Left kidney (tissue), 2 donors: Measurements from ENCODE around the gene DLG2. TPM values are rescaled to one million over a fixed set of nuclear protein-coding genes. Genes with fewer than 3 reads are reported as not detected.
A peak's percentile ranks its signal among the peaks of the same experiment; 100 is the strongest.

Experiments
- DNase-seq: peaks from one replicate; pipeline ENCODE4 v3.0.0-alpha.2; 2013
- polyA plus RNA-seq: library from polyadenylated mRNA; unstranded; fragments of 120-200 nt; gene quantifications from one replicate; pipeline ENCODE4 v1.2.1, GENCODE V29; 2013; ENCODE audit not compliant: insufficient read length

Gene DLG2
- polyA plus RNA-seq, 1 donor, result 13.4 TPM

GRCh38 chr11:84563356-84563755 is 1063.8 kb downstream of the DLG2 start:
- DNase-seq, result no peak

- no peak for DNase-seq
Observed at GRCh38 chr11:84560206-84560605, 1066.9 kb downstream of the DLG2 start.

GRCh38 chr11:84558085-84558905 is 1068.8 kb downstream of the DLG2 start:
- DNase-seq, result peak; percentile 51

- DNase-seq, result no peak
Observed at GRCh38 chr11:84552791-84553190, 1074.4 kb downstream of the DLG2 start.

DNA sequence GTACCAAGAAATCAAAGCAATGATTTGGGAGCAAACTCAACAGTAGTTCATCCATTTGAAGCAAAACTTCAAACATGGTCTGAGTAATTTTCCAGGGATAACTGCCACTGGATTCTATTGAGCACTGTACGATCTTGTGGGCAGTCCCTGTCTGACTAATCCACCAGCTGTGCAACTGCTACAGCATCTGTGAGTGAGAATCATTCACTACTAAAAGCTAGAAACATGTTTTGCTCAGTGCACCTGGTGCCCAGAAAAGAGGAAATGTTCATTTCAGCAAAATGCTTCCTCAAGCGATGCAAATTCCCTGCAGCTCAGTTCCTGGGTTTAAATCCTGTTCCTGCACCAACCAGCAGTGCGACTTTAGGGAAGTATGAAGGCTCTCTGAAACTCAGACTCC is 1077.9 kb downstream of the DLG2 start:
- DNase-seq, result no peak

DNA sequence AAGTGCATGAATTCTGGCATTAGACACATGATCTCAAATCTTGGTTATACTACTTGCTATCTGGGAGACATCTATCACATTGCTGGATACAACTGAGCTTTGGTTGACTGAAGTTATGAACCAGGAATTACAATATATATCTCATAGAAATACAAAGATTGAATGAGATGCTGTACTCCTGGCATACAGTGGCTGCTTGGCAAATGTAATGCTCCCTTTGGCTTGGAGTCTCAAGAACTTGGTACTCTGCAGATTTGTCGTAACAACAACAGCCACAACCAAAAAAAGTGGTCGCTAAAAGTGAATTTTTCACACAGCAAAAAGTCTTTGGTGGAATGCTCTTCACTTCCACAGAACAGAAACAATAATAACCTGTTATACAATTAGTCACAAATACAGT is 1082.6 kb downstream of the DLG2 start:
- DNase-seq, result no peak

DNA sequence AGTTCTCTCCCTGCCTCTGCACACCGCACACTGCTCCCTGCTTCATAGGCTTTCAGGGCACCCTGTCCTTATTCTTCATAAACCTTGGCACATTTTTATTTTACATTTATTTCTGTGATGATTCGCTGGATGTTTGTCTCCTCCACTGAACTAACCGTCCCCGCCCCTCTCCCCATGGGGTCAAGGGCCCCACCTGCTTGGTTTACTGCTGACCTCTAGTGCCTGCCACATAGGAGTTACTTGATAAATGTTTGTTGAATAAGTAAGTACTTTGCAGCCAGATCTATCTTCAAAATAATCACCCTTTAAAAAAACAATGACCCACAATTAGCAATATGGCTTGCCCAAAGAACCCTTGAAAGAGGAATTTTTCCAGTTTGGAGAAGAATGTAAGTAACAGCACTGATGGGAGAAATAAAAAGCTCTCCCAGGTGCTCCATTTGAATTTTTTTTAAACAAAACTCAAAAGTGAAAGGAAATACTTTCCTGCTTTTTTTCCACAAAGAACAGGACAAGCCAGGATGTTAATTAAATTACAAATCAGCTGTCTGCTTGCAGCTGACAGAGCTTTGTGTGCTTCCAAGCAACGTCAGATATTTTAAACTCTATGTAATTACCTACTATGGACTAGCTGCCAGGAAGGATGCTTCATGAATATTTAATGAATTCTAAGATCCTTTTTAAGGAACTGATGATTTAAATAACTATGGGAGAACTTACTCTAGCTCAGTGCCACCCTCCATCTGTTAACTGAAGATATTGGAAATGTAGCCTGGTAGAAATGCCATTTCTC is 1083.6 kb downstream of the DLG2 start:
- DNase-seq, result no peak

DNA sequence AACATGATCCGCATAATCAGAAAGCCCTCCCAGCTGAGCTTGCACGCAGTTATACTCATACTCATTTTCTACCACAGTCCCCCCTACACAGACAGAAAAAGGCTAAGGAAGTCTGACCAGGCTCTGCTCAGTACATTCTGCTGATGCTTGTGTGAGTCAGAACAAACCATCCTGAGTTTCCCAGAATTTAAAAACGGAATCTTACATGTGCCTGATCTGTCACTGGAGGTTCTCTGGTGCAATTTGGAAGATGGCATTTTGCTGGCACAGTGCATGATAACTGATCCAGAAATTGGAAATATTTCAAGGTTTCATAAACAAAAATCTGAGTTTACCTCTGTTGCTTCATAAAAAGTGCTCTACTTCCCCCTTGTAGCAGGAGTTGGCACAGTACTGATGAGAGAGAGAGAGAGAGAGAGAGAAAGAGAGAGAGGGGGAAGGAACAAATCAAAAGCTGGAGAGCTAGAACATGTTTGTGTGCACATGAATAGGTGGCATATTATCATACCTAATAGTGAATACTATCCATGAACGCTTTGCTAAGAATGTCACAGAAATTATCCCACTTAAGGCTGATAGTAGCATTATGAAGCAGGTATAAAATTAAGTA is 1085.3 kb downstream of the DLG2 start:
- no peak for DNase-seq

DNA sequence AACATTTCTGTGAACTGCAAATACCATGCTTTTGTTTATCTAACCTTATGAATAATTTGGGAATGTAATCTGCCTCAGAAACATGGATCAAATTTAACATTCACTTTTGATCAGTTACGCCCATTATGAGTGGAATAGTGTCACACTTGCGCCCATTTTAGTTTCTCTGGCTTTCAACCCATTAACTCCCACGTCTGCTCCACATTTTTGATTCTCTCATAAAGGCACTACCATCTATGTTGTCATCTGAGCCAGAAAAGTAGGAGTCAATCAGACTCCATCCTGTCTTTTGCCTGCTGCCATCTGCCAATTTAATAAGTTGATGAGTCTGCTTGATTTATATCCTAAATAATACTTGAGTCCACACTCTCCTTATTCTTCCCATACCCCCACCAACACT is 1090.7 kb downstream of the DLG2 start:
- no peak for DNase-seq

DNA sequence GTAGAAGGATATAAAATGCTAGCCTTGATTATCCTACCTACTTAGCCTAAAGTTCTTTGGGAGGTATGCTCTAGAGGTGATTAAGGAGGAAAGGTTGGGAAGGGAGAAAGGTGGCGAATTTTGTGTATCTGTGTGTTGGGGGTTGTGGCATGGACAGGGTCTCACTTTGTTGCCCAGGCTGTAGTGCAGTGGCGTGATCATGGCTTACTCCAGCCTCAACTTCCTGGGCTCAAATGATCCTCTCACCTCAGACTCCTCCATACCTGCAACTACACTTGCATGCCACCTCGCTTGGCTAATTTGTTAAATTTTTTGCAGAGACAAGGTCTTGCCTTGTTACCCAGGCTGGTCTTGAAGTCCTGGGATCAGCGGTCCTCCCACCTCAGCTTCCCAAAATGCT is 1094.8 kb downstream of the DLG2 start:
- no peak for DNase-seq

DNA sequence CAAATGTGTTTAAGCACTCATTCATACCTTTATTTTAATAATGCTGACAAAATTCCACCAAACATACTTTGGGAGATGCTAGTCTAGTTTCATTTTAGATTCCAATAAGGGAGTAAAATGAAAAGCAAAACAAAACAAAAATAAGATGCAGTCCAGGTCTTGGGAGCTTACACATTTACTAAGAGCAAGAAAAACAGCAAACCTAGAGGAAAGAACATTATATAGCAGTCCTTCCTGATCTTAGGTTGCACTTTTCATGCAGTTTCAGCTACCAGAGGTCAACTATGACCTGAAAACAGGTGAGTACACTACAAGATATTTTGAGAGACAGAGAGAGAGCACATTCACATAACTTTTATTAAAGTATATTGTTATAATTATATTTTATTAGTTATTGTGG is 1100.9 kb downstream of the DLG2 start:
- no peak for DNase-seq

DNA sequence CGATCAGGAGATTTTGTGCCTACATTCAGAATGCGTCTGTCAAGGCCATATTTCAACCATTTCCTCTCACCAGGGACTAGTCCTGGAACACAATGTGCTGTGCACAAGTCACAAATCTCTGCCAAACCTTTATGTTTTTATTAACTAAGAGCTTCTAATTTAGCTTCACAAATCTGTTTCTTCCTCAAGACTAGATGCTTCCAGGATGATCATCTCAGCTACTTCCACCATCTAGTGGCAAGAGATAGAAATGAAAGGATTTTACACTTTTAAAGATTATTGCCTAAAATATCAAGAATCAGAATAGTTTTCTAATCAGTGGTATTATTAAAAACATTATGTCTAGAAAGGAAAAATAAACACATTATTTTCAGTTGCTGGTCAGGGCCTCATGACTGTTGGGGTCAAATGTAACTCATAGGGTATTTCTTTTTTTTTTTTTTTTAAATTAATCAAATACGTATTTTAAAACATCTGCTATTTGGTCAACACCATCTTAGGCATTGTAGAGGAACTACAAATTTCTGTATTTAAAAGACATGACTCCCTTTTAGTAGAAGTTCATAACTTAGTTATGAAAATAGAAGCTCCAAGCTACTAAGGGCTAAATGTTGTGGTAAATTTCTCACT is 1102.6 kb downstream of the DLG2 start:
- DNase-seq, result peak; percentile 7

GRCh38 chr11:84522331-84522730 is 1104.8 kb downstream of the DLG2 start:
- DNase-seq, result no peak

- no peak for DNase-seq
Observed at GRCh38 chr11:84518631-84519183, 1108.4 kb downstream of the DLG2 start.

- no peak for DNase-seq
Observed at GRCh38 chr11:84514436-84514835, 1112.7 kb downstream of the DLG2 start.

- no peak for DNase-seq
Observed at GRCh38 chr11:84503503-84503902, 1123.6 kb downstream of the DLG2 start.

DNA sequence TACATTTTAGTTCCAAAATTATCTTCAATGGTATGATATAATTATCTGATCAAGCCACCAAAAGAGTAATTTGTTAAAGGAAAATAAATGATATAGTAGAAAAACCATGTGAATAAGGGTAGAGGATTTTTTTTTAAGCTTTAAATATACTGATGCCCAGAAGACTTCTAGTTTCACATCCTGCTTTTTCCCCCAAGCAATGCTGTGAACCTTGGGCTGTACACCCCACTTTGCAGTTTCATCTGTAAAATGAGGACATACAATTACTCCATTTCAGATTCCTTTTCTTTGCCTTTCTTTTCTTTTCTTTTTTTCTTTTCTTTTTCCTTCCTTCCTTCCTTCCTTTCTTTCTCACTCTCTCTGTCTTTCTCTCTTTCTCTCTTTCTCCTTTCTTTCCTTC is 1125.4 kb downstream of the DLG2 start:
- no peak for DNase-seq

GRCh38 chr11:84497981-84498411 is 1129.1 kb downstream of the DLG2 start:
- DNase-seq, result no peak

DNA sequence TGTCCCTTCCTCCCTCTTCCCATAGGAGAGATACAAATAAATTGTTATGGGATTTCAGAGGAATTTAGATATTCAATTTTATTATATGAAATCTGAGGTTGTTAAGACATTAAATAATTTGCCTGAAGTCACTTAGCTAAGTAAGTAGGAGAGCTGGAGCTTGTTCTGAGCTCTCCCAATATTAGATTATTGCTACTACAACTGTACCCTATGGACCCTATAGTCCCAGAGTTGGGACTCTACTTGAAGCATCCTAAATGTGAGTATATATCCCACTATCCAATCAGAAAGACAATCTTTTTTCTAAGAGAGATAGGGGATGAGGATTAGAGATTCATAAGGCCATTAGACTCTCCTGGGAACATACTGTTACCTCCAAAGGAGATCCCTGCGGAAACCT is 1130.0 kb downstream of the DLG2 start:
- DNase-seq, result no peak

DNA sequence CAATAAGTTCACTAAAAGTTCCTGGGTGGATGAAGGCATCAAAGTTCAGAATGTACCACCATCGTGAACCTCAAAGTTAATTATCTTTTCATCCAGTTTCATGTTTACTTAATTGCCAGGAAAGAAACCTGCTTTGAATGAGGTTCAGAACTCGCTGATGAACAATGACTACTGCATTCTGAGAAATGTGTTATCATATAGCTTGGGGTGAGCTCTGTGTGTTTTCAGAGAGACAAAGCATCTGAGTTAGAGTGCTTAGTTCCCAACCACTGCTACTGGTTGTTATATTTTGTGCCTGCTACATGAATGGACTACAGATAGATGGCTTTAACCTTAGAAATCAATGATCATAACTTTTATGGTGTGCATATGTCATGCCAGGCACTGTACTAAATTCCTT is 1131.0 kb downstream of the DLG2 start:
- no peak for DNase-seq

- no peak for DNase-seq
Observed at GRCh38 chr11:84480131-84480530, 1147.0 kb downstream of the DLG2 start.

DNA sequence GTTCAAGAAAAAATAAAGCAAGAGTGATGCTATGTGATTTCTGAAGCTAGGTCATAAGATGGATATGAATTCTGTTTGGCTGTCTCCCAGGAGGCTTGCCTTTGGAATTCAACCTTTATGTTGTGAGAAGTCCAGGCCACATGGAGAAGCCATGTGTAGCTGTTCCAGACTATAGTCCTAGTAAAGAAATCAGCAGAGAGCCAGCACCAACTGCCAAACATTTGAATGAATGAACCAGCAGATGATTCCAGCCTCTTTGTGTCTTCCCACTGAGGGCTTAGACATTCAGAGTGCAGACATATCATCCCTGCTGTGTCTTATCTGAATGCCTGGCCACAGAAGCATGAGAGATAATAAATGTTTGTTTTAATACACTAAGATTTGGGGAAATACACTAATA is 1150.6 kb downstream of the DLG2 start:
- DNase-seq, result no peak
